CD14-positive monocyte (primary cell): ENCODE measurements around the gene ITPKB. TPM values are rescaled to one million over a fixed set of nuclear protein-coding genes. Genes with fewer than 3 reads are reported as not detected.

Experiments used
- DNase-seq, 3 donors: peaks; one replicate each; pipeline ENCODE4 v3.0.0-alpha.2; 2011 to 2022
- H2AFZ ChIP-seq: 2 replicates; pipeline ENCODE4 v1.6.0; 2012; ENCODE audit warnings: mild to moderate bottlenecking, low read depth, low read length, inconsistent platforms; ENCODE audit not compliant: insufficient read depth, poor library complexity, severe bottlenecking
- H3K27ac ChIP-seq, 2 donors: 1 replicate in 1 of 2; 2 replicates in 1 of 2; pipeline ENCODE4 v1.5.1; 2012 to 2013; ENCODE audit warnings: low read length in 2 of 2, control low read depth in 1 of 2, inconsistent platforms in 1 of 2, low read depth in 1 of 2, mild to moderate bottlenecking in 1 of 2
- H3K27me3 ChIP-seq, 2 donors: one replicate each; pipeline versions ENCODE4 v1.6.0 to v1.6.1; 2011 to 2013; ENCODE audit warnings: low read length in 2 of 2; ENCODE audit not compliant: control insufficient read depth in 2 of 2, insufficient read depth in 2 of 2
- H3K36me3 ChIP-seq, 2 donors: replicated peaks in 1 of 2; 1 replicate in 1 of 2; 2 replicates in 1 of 2; pipeline versions ENCODE4 v1.5.1 to v1.6.1; 2012 to 2013; ENCODE audit warnings: low read length in 2 of 2, control low read depth in 1 of 2, inconsistent platforms in 1 of 2, mild to moderate bottlenecking in 1 of 2; ENCODE audit not compliant: insufficient read depth in 2 of 2, control insufficient read depth in 1 of 2
- H3K4me1 ChIP-seq, 2 donors: 1 replicate in 1 of 2; 2 replicates in 1 of 2; pipeline versions ENCODE4 v1.5.1 to v1.6.1; 2012 to 2013; ENCODE audit warnings: low read length in 2 of 2, control low read depth in 1 of 2, inconsistent platforms in 1 of 2, mild to moderate bottlenecking in 1 of 2, moderate library complexity in 1 of 2; ENCODE audit not compliant: insufficient read depth in 2 of 2, control insufficient read depth in 1 of 2
- H3K4me2 ChIP-seq: replicated peaks from 2 replicates; pipeline ENCODE3; 2012; ENCODE audit warnings: low read length, moderate library complexity, mild to moderate bottlenecking; ENCODE audit not compliant: poor library complexity, severe bottlenecking; ENCODE audit errors: extremely low read depth
- H3K4me3 ChIP-seq, 3 experiments: fragments of 200-600 bp in 1 of 3; sonication (generic) in 1 of 3; replicated peaks in 1 of 3; 1 replicate in 2 of 3; 2 replicates in 1 of 3; pipeline ENCODE4 v1.5.1; 2011 to 2013; ENCODE audit warnings: low read length in 3 of 3, mild to moderate bottlenecking in 3 of 3, control low read depth in 2 of 3, low read depth in 2 of 3, inconsistent platforms in 1 of 3, moderate library complexity in 1 of 3
- H3K79me2 ChIP-seq: 2 replicates; pipeline ENCODE4 v1.6.0; 2012; ENCODE audit warnings: mild to moderate bottlenecking, control low read depth, inconsistent platforms, low read length, moderate library complexity; ENCODE audit not compliant: insufficient read depth
- H3K9ac ChIP-seq: 2 replicates; pipeline ENCODE4 v1.6.0; 2017; ENCODE audit warnings: low read length, mild to moderate bottlenecking; ENCODE audit not compliant: insufficient read depth, poor library complexity, severe bottlenecking
- H3K9me3 ChIP-seq, 2 donors: replicated peaks in 1 of 2; 1 replicate in 1 of 2; 2 replicates in 1 of 2; pipeline versions ENCODE4 v1.5.1 to v1.6.1; 2012 to 2013; ENCODE audit warnings: low read length in 2 of 2, control low read depth in 1 of 2; ENCODE audit not compliant: control insufficient read depth in 1 of 2, insufficient read depth in 1 of 2
- H4K20me1 ChIP-seq: 2 replicates; pipeline ENCODE4 v1.6.0; 2012; ENCODE audit warnings: mild to moderate bottlenecking, low read length, control low read depth, moderate library complexity; ENCODE audit not compliant: insufficient read depth
- H3K27ac Mint-ChIP-seq, 7 donors: one replicate each; pipeline ENCODE4 v1.8.0; 2020; ENCODE audit warnings: mild to moderate bottlenecking in 7 of 7, mixed read lengths in 7 of 7, moderate library complexity in 6 of 7, inconsistent platforms in 2 of 7
- H3K27me3 Mint-ChIP-seq, 3 donors: one replicate each; pipeline ENCODE4 v1.8.0; 2021 to 2022; ENCODE audit warnings: low read depth in 3 of 3, mild to moderate bottlenecking in 3 of 3, mixed read lengths in 3 of 3, moderate library complexity in 3 of 3, inconsistent platforms in 1 of 3
- H3K36me3 Mint-ChIP-seq, 2 donors: one replicate each; pipeline ENCODE4 v1.8.0; 2020; ENCODE audit warnings: mixed read lengths in 2 of 2, inconsistent platforms in 1 of 2, mild to moderate bottlenecking in 1 of 2
- H3K4me1 Mint-ChIP-seq: one replicate; pipeline ENCODE4 v1.8.0; 2020; ENCODE audit warnings: mild to moderate bottlenecking, mixed read lengths
- H3K4me3 Mint-ChIP-seq, 2 donors: one replicate each; pipeline ENCODE4 v1.8.0; 2020; ENCODE audit warnings: mild to moderate bottlenecking in 2 of 2, mixed read lengths in 2 of 2, moderate library complexity in 1 of 2
- H3K9me3 Mint-ChIP-seq, 7 donors: one replicate each; pipeline ENCODE4 v1.8.0; 2020 to 2022; ENCODE audit warnings: mixed read lengths in 7 of 7, mild to moderate bottlenecking in 6 of 7, moderate library complexity in 6 of 7, inconsistent platforms in 2 of 7
- CTCF ChIP-seq: fragments of 200-600 bp; IDR thresholded peaks from one replicate; pipeline ENCODE4 v1.8.0; 2022; ENCODE audit warnings: antibody characterized with exemption, mild to moderate bottlenecking
- WGBS: methylation state at CpG from one replicate; pipeline ENCODE4 v1.1.5; 2013; ENCODE audit warnings: missing lambda C conversion rate; ENCODE audit not compliant: insufficient coverage; 5-methylcytosine and 5-hydroxymethylcytosine counted together
- intact Hi-C, 2 donors: fragments of 100-400 bp; cut with micrococcal nuclease; formaldehyde crosslinking; loops; one replicate each; pipeline versions ENCODE4 v1.15.0 to v1.15.1; 2023
- polyA plus RNA-seq, 3 donors: library from polyadenylated mRNA; depleted of rRNA in 1 of 3; unstranded in 2 of 3; stranded (reverse) in 1 of 3; fragments of 300-500 nt in 2 of 3; fragments of >200 nt in 1 of 3; fragmentation: Illumina TruSeq in 2 of 3; gene quantifications; 1 replicate in 2 of 3; 2 replicates in 1 of 3; pipeline ENCODE4 v1.2.3, GENCODE V29; 2012 to 2021

The ITPKB gene
- polyA plus RNA-seq, 3 donors = 7.3 to 14.4 (median 10.2) TPM

- Histone ChIP-seq H3K27ac (no peak overlapping the region), H3K79me2 (no peaks in the 10 kb centered on the region), H3K4me1 (no peaks in the 10 kb centered on the region), H3K4me2 (no peak overlapping the region), H4K20me1 (no peaks in the 10 kb centered on the region), H3K36me3 (no peaks in the 10 kb centered on the region), H3K9me3 (no peaks in the 10 kb centered on the region), H3K27me3 (no peaks in the 10 kb centered on the region), H3K9ac (no peak overlapping the region), H3K4me3 (no peak overlapping the region), H2AFZ (no peak overlapping the region)
- no peak overlapping the region for H3K4me3 Mint-ChIP-seq
- H3K4me1 Mint-ChIP-seq = no peaks in the 10 kb centered on the region
- H3K27me3 Mint-ChIP-seq = peaks cover 0 to 5% (median 2%) of the 10 kb centered on the region in 3 donors
- no peak for DNase-seq
- H3K27ac Mint-ChIP-seq = no peak overlapping the region
- no peaks in the 10 kb centered on the region for H3K36me3 Mint-ChIP-seq
- TF ChIP-seq CTCF = no peak
- peaks cover 0 to 2% (median 0%) of the 10 kb centered on the region in 7 donors for H3K9me3 Mint-ChIP-seq
- WGBS = 30% methylated on average over 2 of the region's 9 CpGs
- intact Hi-C loops = loop anchor here in 1 of 2 donors (10.0 kb wide), 1 partner anchor 70 kb away; no protein-coding TSS in a partner anchor
These were observed 15.9 kb upstream of the ITPKB start for GRCh38 chr1:226754793-226755533.

- no peak overlapping the region for H3K4me2 ChIP-seq
- H3K27ac Mint-ChIP-seq = peak overlapping the region in 1 of 7 donors; percentile 32
- no peaks in the 10 kb centered on the region for H3K27me3 ChIP-seq
- H3K4me1 ChIP-seq = no peaks in the 10 kb centered on the region
- no peak for DNase-seq
- H3K9ac ChIP-seq = no peak overlapping the region
- H3K36me3 ChIP-seq = no peaks in the 10 kb centered on the region
- no peaks in the 10 kb centered on the region for H3K79me2 ChIP-seq
- no peak overlapping the region for H3K27ac ChIP-seq
- H3K9me3 Mint-ChIP-seq = peaks cover 0 to 2% (median 0%) of the 10 kb centered on the region in 7 donors
- H3K4me3 Mint-ChIP-seq = no peak overlapping the region
- no peaks in the 10 kb centered on the region for H3K4me1 Mint-ChIP-seq
- peaks cover 0 to 5% (median 0%) of the 10 kb centered on the region in 3 donors for H3K27me3 Mint-ChIP-seq
- no peaks in the 10 kb centered on the region for H3K36me3 Mint-ChIP-seq
- WGBS = 93% methylated on average over 2 of the region's 7 CpGs
- H3K9me3 ChIP-seq = no peaks in the 10 kb centered on the region
- no peaks in the 10 kb centered on the region for H4K20me1 ChIP-seq
- intact Hi-C loops = loop anchor here in 1 of 2 donors (10.0 kb wide), 1 partner anchor 71 kb away; no protein-coding TSS in a partner anchor
- H3K4me3 ChIP-seq = no peak overlapping the region
- H2AFZ ChIP-seq = no peak overlapping the region
- TF ChIP-seq CTCF = no peak
These were observed 15.0 kb upstream of the ITPKB start for GRCh38 chr1:226754097-226754496.
